ENCODE measurements around the gene ZCCHC2.

DNA sequence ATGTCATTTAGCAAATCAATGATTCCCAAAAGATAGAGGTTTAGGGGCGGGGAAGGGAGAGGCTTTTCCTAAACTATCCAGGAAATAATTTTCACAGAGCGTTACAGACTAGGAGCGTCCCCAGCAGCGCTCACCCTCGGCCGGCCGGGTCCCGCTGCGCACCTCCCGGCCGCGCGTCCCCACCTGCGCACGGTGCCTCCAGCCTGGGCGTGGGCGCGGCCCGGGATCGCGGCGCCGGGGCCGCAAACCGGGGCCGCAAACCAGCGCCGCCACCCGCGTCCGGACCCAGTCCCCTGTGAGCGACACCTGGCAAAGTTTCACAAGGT is 684 bp upstream of the ZCCHC2 start:
- TF ChIP-seq, protein P1, sequence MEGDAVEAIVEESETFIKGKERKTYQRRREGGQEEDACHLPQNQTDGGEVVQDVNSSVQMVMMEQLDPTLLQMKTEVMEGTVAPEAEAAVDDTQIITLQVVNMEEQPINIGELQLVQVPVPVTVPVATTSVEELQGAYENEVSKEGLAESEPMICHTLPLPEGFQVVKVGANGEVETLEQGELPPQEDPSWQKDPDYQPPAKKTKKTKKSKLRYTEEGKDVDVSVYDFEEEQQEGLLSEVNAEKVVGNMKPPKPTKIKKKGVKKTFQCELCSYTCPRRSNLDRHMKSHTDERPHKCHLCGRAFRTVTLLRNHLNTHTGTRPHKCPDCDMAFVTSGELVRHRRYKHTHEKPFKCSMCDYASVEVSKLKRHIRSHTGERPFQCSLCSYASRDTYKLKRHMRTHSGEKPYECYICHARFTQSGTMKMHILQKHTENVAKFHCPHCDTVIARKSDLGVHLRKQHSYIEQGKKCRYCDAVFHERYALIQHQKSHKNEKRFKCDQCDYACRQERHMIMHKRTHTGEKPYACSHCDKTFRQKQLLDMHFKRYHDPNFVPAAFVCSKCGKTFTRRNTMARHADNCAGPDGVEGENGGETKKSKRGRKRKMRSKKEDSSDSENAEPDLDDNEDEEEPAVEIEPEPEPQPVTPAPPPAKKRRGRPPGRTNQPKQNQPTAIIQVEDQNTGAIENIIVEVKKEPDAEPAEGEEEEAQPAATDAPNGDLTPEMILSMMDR (IDR thresholded peaks at IDR 0.05; ENCODE audit: control extremely low read depth in 1 of 3, insufficient read depth in 1 of 3, low read depth in 1 of 3, low read length in 3 of 3) = no peak
- TF ChIP-seq JUND (IDR thresholded peaks at IDR 0.05; ENCODE audit: low read length) (no peak), EP300 (IDR thresholded peaks at IDR 0.05; ENCODE audit: borderline replicate concordance in 1 of 2, low read depth in 2 of 2, low read length in 2 of 2) (no peak)
